Mesothelial cell of epicardium (in vitro differentiated cells): ENCODE measurements around the gene PRSS37. TPM values are rescaled to one million over a fixed set of nuclear protein-coding genes. Genes with fewer than 3 reads are reported as not detected.

Source experiments
- DNase-seq, 2 experiments: peaks; one replicate each; pipeline ENCODE4 v3.0.0; 2021; ENCODE audit warnings: low spot score in 2 of 2; ENCODE audit not compliant: unreplicated experiment in 2 of 2
- H3K27ac Mint-ChIP-seq: 2 replicates; pipeline ENCODE4 v1.8.0; 2021; ENCODE audit warnings: mixed read lengths
- H3K27me3 Mint-ChIP-seq: 2 replicates; pipeline ENCODE4 v1.8.0; 2021; ENCODE audit warnings: low read depth, mixed read lengths
- H3K36me3 Mint-ChIP-seq: 2 replicates; pipeline ENCODE4 v1.8.0; 2021; ENCODE audit warnings: mixed read lengths
- H3K4me1 Mint-ChIP-seq: 2 replicates; pipeline ENCODE4 v1.8.0; 2021; ENCODE audit warnings: mixed read lengths
- H3K4me3 Mint-ChIP-seq: 2 replicates; pipeline ENCODE4 v1.8.0; 2021; ENCODE audit warnings: mild to moderate bottlenecking, moderate library complexity, mixed read lengths
- H3K9me3 Mint-ChIP-seq: 2 replicates; pipeline ENCODE4 v1.8.0; 2021; ENCODE audit warnings: mixed read lengths
- CTCF ChIP-seq: fragments of 200-600 bp; sonication (generic); IDR thresholded peaks from one replicate; pipeline ENCODE4 v1.5.0; 2021; ENCODE audit warnings: antibody characterized with exemption; ENCODE audit not compliant: unreplicated experiment
- total RNA-seq: library from RNA; stranded (reverse); gene quantifications from 3 replicates; pipeline ENCODE4 v1.2.1, GENCODE V29; 2021

PRSS37 gene
- total RNA-seq, 1 donor from 2014 or later: not detected

- Mint-ChIP-seq H3K4me3 (no peak overlapping the region), H3K36me3 (peaks cover 12% of the 10 kb centered on the region), H3K9me3 (no peaks in the 10 kb centered on the region), H3K27ac (no peak overlapping the region), H3K4me1 (no peaks in the 10 kb centered on the region), H3K27me3 (no peaks in the 10 kb centered on the region)
- no peak for DNase-seq
- TF ChIP-seq CTCF: no peak
These were observed 53.0 kb downstream of the PRSS37 start for GRCh38 chr7:141788296-141788695.

Other genes starting within 250 kb of the PRSS37 start
- 22.4 to 22.7 TPM (median 22.7 TPM) in 3 replicates for gene DENND11, start 139.3 kb downstream of the PRSS37 start, total RNA-seq
- 0.09 TPM in 1 of 3 replicates, not detected in the others for gene WEE2, start 133.1 kb downstream of the PRSS37 start, total RNA-seq
- 120 to 127 TPM (median 123 TPM) in 3 replicates for gene SSBP1, start 103.1 kb downstream of the PRSS37 start, total RNA-seq
- 4.0 to 5.6 TPM (median 5.0 TPM) in 3 replicates for gene TAS2R3, start 77.4 kb downstream of the PRSS37 start, total RNA-seq
- gene TAS2R4, start 64.8 kb downstream of the PRSS37 start, total RNA-seq: 3.3 to 4.3 TPM (median 3.5 TPM) in 3 replicates
- 4.5 to 5.9 TPM (median 5.1 TPM) in 3 replicates for gene TAS2R5, start 51.3 kb downstream of the PRSS37 start, total RNA-seq
- gene OR9A4, start 74.9 kb upstream of the PRSS37 start, total RNA-seq: 0.14 to 0.18 TPM in 2 of 3 replicates, not detected in the other
- gene CLEC5A, start 105.5 kb upstream of the PRSS37 start, total RNA-seq: not detected in 3 replicates
- not detected in 3 replicates for gene TAS2R38, start 132.3 kb upstream of the PRSS37 start, total RNA-seq
- 0.75 to 0.96 TPM (median 0.95 TPM) in 3 replicates for gene MGAM, start 154.4 kb upstream of the PRSS37 start, total RNA-seq